ENCODE results near the gene SKP1.

The SKP1 gene

GRCh38 chr5:134143944-134144941 lies 32.5 kb downstream of the SKP1 start:
- no peak for DNase-seq (ENCODE audit: low spot score)

GRCh38 chr5:134143431-134143830 lies 33.3 kb downstream of the SKP1 start:
- DNase-seq (ENCODE audit: low spot score), result no peak

- DNase-seq (ENCODE audit: low spot score), result no peak
Measured at GRCh38 chr5:134142806-134143205, 33.9 kb downstream of the SKP1 start.

GRCh38 chr5:134142052-134142451 lies 34.7 kb downstream of the SKP1 start:
- DNase-seq (ENCODE audit: low spot score), result no peak

- no peak for DNase-seq (ENCODE audit: low spot score)
Measured at GRCh38 chr5:134141331-134142050, 35.3 kb downstream of the SKP1 start.

GRCh38 chr5:134140530-134141201 lies 36.1 kb downstream of the SKP1 start:
- DNase-seq (ENCODE audit: low spot score), result peak; percentile 70

- no peak for DNase-seq (ENCODE audit: low spot score)
Measured at GRCh38 chr5:134139891-134140469, 36.8 kb downstream of the SKP1 start.

GRCh38 chr5:134139377-134139851 lies 37.3 kb downstream of the SKP1 start:
- no peak for DNase-seq (ENCODE audit: low spot score)

- peak; percentile 57 for DNase-seq (ENCODE audit: low spot score)
Measured at GRCh38 chr5:134138416-134139376, 38.1 kb downstream of the SKP1 start.

- DNase-seq (ENCODE audit: low spot score), result no peak
Measured at GRCh38 chr5:134136771-134137170, 40.0 kb downstream of the SKP1 start.

- DNase-seq (ENCODE audit: low spot score), result no peak
Measured at GRCh38 chr5:134136221-134136631, 40.5 kb downstream of the SKP1 start.

GRCh38 chr5:134135091-134135655 lies 41.6 kb downstream of the SKP1 start:
- no peak for DNase-seq (ENCODE audit: low spot score)

- no peak for DNase-seq (ENCODE audit: low spot score)
Measured at GRCh38 chr5:134133995-134134541, 42.7 kb downstream of the SKP1 start.

- no peak for DNase-seq (ENCODE audit: low spot score)
Measured at GRCh38 chr5:134133188-134133994, 43.4 kb downstream of the SKP1 start.

GRCh38 chr5:134132372-134133187 lies 44.2 kb downstream of the SKP1 start:
- DNase-seq (ENCODE audit: low spot score), result peak; percentile 86

GRCh38 chr5:134131578-134132350 lies 45.0 kb downstream of the SKP1 start:
- DNase-seq (ENCODE audit: low spot score), result no peak

GRCh38 chr5:134131165-134131564 lies 45.6 kb downstream of the SKP1 start:
- DNase-seq (ENCODE audit: low spot score), result peak; percentile 53
